ENCODE measurements around the gene DSCAM.

DNA sequence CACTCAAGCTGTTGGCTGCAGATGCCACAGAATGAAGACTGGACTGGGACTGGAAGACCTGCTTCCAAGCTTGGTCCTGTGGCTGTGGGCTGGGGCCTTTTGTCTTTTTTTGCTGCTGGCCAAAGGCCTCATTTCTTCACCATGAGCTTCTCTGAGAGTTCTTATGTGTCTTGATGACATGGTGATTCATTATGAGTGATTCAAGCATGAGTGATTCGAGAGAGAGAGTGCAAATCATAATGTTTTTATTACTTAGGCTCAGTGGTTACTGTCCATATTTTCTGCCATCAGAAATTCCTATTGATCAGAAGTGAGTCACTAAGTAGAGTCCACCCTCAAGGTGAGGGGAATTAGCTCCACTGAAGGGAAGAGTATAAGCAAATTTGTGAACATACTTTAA, 885.7 kb downstream of the DSCAM start:
- TF ChIP-seq, protein P1, sequence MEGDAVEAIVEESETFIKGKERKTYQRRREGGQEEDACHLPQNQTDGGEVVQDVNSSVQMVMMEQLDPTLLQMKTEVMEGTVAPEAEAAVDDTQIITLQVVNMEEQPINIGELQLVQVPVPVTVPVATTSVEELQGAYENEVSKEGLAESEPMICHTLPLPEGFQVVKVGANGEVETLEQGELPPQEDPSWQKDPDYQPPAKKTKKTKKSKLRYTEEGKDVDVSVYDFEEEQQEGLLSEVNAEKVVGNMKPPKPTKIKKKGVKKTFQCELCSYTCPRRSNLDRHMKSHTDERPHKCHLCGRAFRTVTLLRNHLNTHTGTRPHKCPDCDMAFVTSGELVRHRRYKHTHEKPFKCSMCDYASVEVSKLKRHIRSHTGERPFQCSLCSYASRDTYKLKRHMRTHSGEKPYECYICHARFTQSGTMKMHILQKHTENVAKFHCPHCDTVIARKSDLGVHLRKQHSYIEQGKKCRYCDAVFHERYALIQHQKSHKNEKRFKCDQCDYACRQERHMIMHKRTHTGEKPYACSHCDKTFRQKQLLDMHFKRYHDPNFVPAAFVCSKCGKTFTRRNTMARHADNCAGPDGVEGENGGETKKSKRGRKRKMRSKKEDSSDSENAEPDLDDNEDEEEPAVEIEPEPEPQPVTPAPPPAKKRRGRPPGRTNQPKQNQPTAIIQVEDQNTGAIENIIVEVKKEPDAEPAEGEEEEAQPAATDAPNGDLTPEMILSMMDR (conservative IDR thresholded peaks at IDR 0.05; ENCODE audit: low read depth in 2 of 2): no peak
- no peak for TF ChIP-seq STAT1 (IDR thresholded peaks at IDR 0.05; ENCODE audit: unreplicated experiment)
- no peak for TF ChIP-seq JUNB (IDR thresholded peaks at IDR 0.05; ENCODE audit: unreplicated experiment)
- no peak for TF ChIP-seq POLR2AphosphoS5 (IDR thresholded peaks at IDR 0.05; ENCODE audit: low read depth)
- TF ChIP-seq, protein P2, sequence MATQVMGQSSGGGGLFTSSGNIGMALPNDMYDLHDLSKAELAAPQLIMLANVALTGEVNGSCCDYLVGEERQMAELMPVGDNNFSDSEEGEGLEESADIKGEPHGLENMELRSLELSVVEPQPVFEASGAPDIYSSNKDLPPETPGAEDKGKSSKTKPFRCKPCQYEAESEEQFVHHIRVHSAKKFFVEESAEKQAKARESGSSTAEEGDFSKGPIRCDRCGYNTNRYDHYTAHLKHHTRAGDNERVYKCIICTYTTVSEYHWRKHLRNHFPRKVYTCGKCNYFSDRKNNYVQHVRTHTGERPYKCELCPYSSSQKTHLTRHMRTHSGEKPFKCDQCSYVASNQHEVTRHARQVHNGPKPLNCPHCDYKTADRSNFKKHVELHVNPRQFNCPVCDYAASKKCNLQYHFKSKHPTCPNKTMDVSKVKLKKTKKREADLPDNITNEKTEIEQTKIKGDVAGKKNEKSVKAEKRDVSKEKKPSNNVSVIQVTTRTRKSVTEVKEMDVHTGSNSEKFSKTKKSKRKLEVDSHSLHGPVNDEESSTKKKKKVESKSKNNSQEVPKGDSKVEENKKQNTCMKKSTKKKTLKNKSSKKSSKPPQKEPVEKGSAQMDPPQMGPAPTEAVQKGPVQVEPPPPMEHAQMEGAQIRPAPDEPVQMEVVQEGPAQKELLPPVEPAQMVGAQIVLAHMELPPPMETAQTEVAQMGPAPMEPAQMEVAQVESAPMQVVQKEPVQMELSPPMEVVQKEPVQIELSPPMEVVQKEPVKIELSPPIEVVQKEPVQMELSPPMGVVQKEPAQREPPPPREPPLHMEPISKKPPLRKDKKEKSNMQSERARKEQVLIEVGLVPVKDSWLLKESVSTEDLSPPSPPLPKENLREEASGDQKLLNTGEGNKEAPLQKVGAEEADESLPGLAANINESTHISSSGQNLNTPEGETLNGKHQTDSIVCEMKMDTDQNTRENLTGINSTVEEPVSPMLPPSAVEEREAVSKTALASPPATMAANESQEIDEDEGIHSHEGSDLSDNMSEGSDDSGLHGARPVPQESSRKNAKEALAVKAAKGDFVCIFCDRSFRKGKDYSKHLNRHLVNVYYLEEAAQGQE (IDR thresholded peaks at IDR 0.05; ENCODE audit: unreplicated experiment): no peak

Data from GM23338 (cell line).